Limb (tissue), 2 donors: ENCODE data around the gene PTPRN2.

Experiments used
- DNase-seq, 2 donors: peaks; one replicate each; pipeline ENCODE4 v3.0.0-alpha.2; 2016; ENCODE audit errors: extremely low spot score in 2 of 2

The PTPRN2 gene

GRCh38 chr7:158402471-158402870, 185.2 kb downstream of the PTPRN2 start:
- DNase-seq: no peak

DNA sequence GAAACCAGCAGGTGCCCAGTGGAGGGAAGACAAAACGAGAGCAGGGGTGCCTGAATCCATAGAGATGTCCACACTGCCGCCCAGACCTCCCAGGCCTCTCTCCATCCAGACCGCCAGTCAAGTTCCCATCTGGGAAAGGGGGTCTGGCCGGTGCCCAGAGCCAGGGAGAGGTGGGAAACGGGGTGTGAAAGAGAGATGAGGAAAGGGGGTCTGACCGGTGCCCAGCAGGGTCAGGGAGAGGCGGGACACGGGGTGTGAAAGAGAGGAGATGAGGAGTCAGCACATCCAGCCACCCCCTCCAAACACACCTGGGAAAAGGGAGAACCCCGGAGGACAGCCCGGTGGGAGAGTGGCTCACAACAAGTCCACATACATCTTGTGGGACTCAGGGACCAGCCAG, 185.8 kb downstream of the PTPRN2 start:
- DNase-seq: no peak

GRCh38 chr7:158401295-158401694, 186.3 kb downstream of the PTPRN2 start:
- no peak for DNase-seq

DNA sequence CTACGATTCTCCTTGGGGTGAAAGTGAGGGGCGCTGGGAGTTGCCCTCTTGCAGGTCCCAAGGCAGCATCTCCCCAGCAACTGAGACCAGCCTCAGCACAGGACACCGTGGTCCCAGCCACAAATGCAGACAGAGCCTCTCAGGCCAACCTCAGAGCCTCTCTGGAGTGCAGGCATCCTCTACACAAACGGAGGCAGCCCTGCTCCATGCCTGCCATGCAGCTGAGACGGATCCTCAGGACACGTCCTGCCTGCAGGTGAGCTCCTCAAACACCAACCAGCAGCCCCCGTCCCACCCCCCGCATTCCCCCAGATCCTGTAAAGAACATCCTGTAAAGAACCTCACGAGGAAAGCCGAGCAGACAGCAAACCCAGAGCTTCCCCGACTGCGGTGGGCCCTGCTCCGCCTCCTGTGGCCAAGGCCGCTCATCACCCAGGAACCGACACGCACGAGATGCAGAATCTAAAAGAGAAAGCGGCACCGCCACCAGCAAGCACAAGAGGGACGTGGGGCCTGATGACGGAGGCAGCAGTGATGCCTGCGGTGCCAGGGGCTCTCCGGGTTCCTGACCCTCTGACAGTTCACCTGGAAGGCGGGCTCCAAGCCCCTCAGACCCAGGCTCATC, 186.9 kb downstream of the PTPRN2 start:
- DNase-seq: no peak

DNA sequence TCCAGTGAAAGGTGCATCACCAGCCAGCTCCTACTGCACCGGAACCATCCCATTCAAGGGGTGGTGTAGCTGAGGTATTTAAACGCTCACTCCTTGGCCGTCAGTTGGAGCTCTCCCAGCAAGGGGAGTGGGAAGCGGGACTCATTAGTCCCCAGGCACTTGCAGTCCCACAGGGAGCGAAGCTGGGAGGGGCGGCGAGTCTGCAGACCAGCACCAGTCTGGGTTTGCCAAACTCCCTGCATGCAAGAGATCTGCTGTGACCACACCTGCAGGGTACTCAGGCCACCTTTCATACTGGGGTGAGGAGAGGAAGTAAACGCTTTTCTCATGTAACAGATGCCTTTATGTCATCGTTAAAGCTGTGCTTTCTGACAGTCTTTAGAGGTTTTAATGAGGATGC, 187.9 kb downstream of the PTPRN2 start:
- no peak for DNase-seq

DNA sequence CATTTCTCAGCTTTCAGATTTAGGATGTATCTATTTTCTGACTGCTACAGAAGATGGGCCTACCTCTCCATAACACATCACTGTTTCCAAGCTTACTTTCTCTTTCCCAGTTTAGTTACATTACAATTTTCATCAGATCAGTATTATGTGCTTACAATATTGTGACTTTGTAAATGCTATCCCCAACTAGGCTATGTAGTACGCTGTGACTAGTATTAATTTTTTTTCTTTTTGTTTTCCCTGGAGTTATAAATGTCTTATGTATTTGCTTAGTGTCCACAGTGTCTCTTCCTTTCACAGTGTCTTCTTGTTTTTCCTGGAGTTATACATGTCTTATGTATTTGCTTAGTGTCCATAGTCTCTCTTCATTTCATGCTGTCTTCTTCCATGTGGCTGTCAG, 188.9 kb downstream of the PTPRN2 start:
- no peak for DNase-seq

GRCh38 chr7:158397885-158398284, 189.7 kb downstream of the PTPRN2 start:
- DNase-seq: no peak

DNA sequence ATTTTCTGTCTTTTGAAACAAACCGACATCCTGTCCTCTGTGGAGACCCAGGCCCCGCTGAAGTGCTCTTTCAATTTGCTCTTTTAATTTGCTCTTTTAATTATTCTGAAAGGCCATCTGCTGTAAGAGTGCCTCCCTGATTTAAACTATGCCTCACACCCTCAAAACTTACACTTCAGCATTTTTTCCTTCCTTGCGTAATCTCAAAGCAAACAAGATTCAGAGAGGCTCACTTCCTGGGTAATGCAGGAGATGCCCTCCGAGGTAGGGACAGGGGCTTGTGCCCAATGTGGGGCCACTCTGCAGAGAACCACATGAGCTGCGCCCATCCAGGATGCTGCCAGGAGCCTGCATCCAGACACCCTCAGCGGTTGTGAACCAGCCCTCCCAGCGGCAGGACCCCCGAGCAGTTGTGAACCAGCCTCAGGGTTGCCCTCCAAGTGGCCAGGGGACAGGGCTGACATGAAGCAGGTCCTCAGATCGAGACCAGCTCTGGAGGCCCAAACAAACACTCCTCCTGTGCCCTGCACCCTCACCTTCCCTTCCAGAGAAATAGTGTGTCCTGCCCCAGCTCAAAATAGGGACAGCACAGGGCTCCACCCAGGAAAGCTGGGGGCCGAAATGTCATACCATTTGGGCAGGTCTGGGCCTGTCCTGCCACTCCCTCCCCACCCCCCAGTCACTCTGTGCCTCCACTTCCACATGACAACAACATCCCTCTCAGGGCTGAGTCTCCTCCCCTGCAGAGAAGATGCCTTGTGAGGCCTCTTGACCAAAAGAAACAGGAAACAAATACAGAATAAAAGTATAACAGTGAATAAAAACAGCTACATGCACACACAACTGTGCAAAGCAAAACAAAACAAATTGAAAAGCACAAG, 190.4 kb downstream of the PTPRN2 start:
- no peak for DNase-seq

DNA sequence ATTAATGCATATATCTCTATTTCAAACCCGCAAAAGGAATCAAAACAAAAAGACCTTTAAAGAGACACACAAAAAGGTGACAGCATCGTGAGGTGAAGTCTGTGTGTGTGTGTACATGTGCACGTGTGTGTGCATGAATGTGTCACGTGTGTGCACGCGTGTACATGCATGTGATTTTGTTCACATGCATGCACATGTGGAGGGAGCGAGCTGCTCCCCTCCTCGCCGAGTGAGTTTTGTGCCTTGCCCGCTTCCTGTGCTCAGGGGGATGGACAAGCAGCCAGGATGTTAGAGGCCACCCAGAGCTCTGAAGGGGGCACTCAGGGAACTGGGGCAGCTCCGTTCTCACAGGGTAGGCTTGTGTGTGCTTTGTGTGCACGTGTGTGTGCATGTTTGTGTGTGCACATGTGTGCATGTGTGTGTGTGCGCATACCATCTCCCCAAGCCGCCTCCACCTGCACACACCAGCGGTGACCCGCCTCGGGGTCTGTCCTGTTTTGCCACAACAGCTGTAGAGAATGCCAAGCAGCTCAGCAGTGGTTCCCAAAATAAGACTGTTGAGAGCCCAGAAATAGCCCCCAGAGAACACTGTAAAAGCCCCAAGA, 191.2 kb downstream of the PTPRN2 start:
- DNase-seq: no peak

DNA sequence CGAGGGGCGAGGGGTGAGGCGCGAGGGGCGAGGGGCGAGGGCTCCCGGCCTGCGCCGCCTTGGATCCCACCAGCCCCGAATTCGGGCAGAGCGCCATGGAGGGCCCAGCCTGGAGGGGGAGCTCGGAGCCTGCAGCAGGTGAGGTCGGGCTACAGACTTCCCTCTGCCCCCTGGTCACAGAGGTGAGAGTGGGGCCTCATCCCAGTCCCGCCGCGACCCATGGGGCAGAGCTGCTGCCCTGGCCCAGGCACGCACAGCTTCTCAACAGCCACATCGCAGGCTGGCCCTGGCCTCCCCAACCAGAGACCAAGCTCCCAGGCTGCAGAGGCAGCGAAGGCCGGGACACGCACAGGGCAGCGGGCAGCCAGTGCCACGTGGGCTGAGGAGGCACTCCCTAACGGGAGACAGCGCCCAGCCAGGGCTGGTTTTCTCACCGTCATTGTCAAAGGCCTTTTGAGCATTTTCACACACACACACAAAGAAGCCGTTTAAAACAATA, 191.8 kb downstream of the PTPRN2 start:
- DNase-seq: no peak

GRCh38 chr7:158395349-158395748, 192.3 kb downstream of the PTPRN2 start:
- no peak for DNase-seq

- peak in 1 of 2 donors; percentile 66 for DNase-seq
Measured at GRCh38 chr7:158394936-158395335, 192.7 kb downstream of the PTPRN2 start.

- no peak for DNase-seq
Measured at GRCh38 chr7:158393926-158394625, 193.5 kb downstream of the PTPRN2 start.

DNA sequence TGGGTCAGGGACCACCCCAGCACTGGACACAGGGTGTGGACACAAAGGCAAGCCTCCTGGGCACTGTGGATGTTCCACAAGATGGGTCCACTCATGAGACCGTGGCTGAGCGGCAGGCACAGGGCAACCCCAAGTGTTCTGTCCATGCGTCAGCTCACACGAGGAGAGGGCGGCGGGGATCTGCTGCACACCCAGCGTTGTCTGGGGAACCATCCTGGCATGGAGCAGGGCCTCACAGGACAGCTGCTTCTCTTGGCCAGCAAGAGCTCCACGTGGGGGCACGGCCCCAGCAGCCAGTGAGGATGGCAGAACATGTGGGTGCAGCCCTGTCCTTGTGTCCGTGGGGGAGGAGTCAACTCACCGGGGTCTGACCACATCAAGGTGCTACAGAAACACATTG, 195.4 kb downstream of the PTPRN2 start:
- DNase-seq: no peak

DNA sequence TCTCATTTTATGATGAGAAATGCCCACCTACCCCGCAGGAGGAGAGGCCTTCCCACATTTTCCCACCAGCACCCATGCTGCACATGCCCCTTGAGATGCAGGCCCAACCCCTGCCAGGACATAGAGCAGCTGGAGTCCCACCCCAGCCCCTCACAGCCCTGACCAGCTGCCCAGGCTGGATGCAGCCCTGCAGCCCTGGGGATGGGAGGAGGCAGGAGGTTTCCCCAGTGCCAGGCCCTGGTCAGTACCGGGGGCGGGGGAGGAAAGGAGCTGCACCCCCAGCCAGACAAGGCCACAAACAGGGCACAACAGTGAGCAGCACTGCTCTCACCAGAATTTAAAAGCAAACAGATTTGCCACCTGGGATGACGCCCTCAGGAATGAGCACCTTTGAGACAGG, 196.1 kb downstream of the PTPRN2 start:
- no peak for DNase-seq

- DNase-seq: no peak
Measured at GRCh38 chr7:158391141-158391540, 196.5 kb downstream of the PTPRN2 start.

DNA sequence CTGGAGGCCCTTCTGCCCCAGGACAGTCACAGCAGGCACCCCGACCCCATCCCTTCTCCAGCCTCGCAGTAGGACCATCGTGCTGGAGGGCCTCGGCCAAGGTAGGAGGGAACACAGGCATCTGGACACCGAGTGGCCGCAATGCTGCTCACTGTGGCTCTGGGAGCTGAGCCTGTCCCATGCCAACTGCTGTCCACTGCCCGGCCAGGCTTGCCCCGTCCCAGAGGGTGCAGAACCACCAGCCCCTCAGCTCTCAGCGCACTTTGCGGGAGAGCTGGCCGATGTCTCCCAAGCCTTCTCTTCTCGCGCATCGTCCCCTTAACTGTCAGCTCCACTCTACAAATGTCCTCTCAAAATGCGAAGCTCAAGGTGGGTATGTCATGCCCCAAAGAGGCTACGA, 197.2 kb downstream of the PTPRN2 start:
- DNase-seq: no peak

- no peak for DNase-seq
Measured at GRCh38 chr7:158389514-158390425, 197.9 kb downstream of the PTPRN2 start.

- no peak for DNase-seq
Measured at GRCh38 chr7:158388928-158389327, 198.7 kb downstream of the PTPRN2 start.

- no peak for DNase-seq
Measured at GRCh38 chr7:158388072-158388471, 199.6 kb downstream of the PTPRN2 start.

GRCh38 chr7:158387546-158387891, 200.1 kb downstream of the PTPRN2 start:
- DNase-seq: no peak
